Measurements from ENCODE around the gene WDR77.

Gene WDR77

DNA sequence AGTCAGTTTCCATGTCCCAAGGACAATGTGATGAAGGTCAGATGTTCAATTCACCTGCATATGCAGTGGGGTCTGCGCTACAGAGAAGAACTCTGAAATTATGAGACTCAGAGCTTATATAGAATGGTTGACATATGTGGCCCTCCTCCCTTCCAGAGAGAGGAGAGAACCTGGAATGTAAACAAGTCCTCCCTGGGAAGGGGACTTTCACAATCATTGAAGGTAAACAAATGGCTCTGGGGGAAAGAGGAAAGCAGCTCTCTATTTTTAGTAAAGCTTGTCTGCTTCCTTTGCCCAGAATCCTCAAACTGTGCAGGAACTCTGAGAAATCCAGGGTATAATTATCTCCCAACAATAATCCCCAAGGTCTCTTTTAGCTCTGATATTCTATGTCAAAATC lies 31.3 kb downstream of the WDR77 start:
- H3K4me3 ChIP-seq (ENCODE audit: low read depth, low read length): no peak overlapping the region
- no peak for DNase-seq (ENCODE audit: low read depth)
- TF ChIP-seq CTCF (IDR thresholded peaks at IDR 0.05; ENCODE audit: low read depth, low read length) (no peak), MYC (IDR thresholded peaks at IDR 0.05; ENCODE audit: low read depth, low read length) (no peak), POLR2A (IDR thresholded peaks at IDR 0.05; ENCODE audit: extremely low read depth, insufficient read length) (no peak)
- TF ChIP-seq, protein P1, sequence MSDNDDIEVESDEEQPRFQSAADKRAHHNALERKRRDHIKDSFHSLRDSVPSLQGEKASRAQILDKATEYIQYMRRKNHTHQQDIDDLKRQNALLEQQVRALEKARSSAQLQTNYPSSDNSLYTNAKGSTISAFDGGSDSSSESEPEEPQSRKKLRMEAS (IDR thresholded peaks at IDR 0.05; ENCODE audit: low read depth, low read length): no peak

- no peak for DNase-seq (ENCODE audit: low read depth)
- TF ChIP-seq CTCF (IDR thresholded peaks at IDR 0.05; ENCODE audit: low read depth, low read length) (no peak), MYC (IDR thresholded peaks at IDR 0.05; ENCODE audit: low read depth, low read length) (no peak), POLR2A (IDR thresholded peaks at IDR 0.05; ENCODE audit: extremely low read depth, insufficient read length) (no peak)
- TF ChIP-seq, protein P1 (IDR thresholded peaks at IDR 0.05; ENCODE audit: low read depth, low read length): no peak
- H3K4me3 ChIP-seq (ENCODE audit: low read depth, low read length): no peak overlapping the region
Measured at GRCh38 chr1:111415461-111415860, 33.6 kb downstream of the WDR77 start.

DNA sequence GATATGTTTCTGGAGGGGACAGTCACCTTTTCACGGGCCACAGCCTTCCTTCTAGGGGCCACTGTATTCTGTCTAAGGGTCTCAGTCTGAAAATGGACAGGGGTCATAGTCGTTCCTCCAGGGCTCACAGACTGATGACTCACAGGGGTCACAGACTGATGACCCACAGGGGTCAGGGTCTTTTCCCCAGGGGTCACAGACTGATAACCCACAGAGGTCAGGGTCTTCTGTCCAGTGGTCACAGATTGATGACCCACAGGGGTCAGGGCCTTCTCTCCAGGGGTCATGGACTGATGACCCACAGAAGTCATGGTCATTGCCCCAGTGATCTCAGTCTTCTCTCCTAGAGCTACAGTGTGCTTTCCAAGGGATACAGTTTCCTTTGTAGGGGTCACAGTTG lies 34.3 kb downstream of the WDR77 start:
- no peak for DNase-seq (ENCODE audit: low read depth)
- no peak for TF ChIP-seq MYC (IDR thresholded peaks at IDR 0.05; ENCODE audit: low read depth, low read length)
- TF ChIP-seq, protein P1 (IDR thresholded peaks at IDR 0.05; ENCODE audit: low read depth, low read length): no peak
- no peak for TF ChIP-seq CTCF (IDR thresholded peaks at IDR 0.05; ENCODE audit: low read depth, low read length)
- no peak for TF ChIP-seq POLR2A (IDR thresholded peaks at IDR 0.05; ENCODE audit: extremely low read depth, insufficient read length)
- H3K4me3 ChIP-seq (ENCODE audit: low read depth, low read length): no peak overlapping the region

GRCh38 chr1:111412839-111413238 lies 36.2 kb downstream of the WDR77 start:
- TF ChIP-seq POLR2A (IDR thresholded peaks at IDR 0.05; ENCODE audit: extremely low read depth, insufficient read length) (no peak), MYC (IDR thresholded peaks at IDR 0.05; ENCODE audit: low read depth, low read length) (no peak), CTCF (IDR thresholded peaks at IDR 0.05; ENCODE audit: low read depth, low read length) (no peak)
- TF ChIP-seq, protein P1 (IDR thresholded peaks at IDR 0.05; ENCODE audit: low read depth, low read length): no peak

GRCh38 chr1:111407301-111407700 lies 41.8 kb downstream of the WDR77 start:
- H3K4me3 ChIP-seq (ENCODE audit: low read depth, low read length): no peak overlapping the region
- TF ChIP-seq CTCF (IDR thresholded peaks at IDR 0.05; ENCODE audit: low read depth, low read length) (no peak), MYC (IDR thresholded peaks at IDR 0.05; ENCODE audit: low read depth, low read length) (no peak), POLR2A (IDR thresholded peaks at IDR 0.05; ENCODE audit: extremely low read depth, insufficient read length) (no peak)
- TF ChIP-seq, protein P1 (IDR thresholded peaks at IDR 0.05; ENCODE audit: low read depth, low read length): no peak
- DNase-seq (ENCODE audit: low read depth): no peak

More at GRCh38 chr1:111412839-111413238, 36.2 kb downstream of the WDR77 start:
- H3K4me3 ChIP-seq (ENCODE audit: low read depth, low read length): no peak overlapping the region
- no peak for DNase-seq (ENCODE audit: low read depth)
